Activated T-cell treated with anti-CD3 and anti-CD28 coated beads, Interleukin-2, amount 50 U/mL, for 72 hours (primary cell): Measurements from ENCODE around the gene RETREG2. TPM values are rescaled to one million over a fixed set of nuclear protein-coding genes. Genes with fewer than 3 reads are reported as not detected.

ENCODE experiments used
- ATAC-seq, 2 donors: fragments of 150-1000 bp; cut with Tn5 transposase; replicated peaks in 1 of 2; 2 replicates each; pipeline ENCODE4 v1.10.0; 2021; ENCODE audit warnings: moderate library complexity in 2 of 2, mild to moderate bottlenecking in 1 of 2
- DNase-seq, 2 donors: peaks; one replicate each; pipeline ENCODE4 v3.0.0; 2021 to 2022; ENCODE audit warnings: mixed read lengths in 1 of 2
- H3K27ac Mint-ChIP-seq: one replicate; pipeline ENCODE4 v1.8.0; 2022; ENCODE audit warnings: mild to moderate bottlenecking, moderate library complexity, mixed read lengths
- H3K27me3 Mint-ChIP-seq: one replicate; pipeline ENCODE4 v1.8.0; 2022; ENCODE audit warnings: low read depth, mixed read lengths
- H3K36me3 Mint-ChIP-seq, 2 donors: one replicate each; pipeline ENCODE4 v1.8.0; 2022; ENCODE audit warnings: mixed read lengths in 2 of 2, mild to moderate bottlenecking in 1 of 2; ENCODE audit not compliant: insufficient read depth in 2 of 2
- H3K4me1 Mint-ChIP-seq: one replicate; pipeline ENCODE4 v1.8.0; 2022; ENCODE audit warnings: low read depth, mixed read lengths
- H3K4me3 Mint-ChIP-seq, 2 donors: one replicate each; pipeline ENCODE4 v1.8.0; 2022; ENCODE audit warnings: mild to moderate bottlenecking in 2 of 2, mixed read lengths in 2 of 2, moderate library complexity in 2 of 2
- H3K9me3 Mint-ChIP-seq, 2 donors: one replicate each; pipeline ENCODE4 v1.8.0; 2022; ENCODE audit warnings: mixed read lengths in 2 of 2
- total RNA-seq, 2 donors: library from RNA; stranded (reverse); gene quantifications; one replicate each; pipeline ENCODE4 v1.2.3, GENCODE V29; 2022

The RETREG2 gene
- total RNA-seq, 2 donors from 2014 or later, result 53.7 to 66.8 TPM

DNA sequence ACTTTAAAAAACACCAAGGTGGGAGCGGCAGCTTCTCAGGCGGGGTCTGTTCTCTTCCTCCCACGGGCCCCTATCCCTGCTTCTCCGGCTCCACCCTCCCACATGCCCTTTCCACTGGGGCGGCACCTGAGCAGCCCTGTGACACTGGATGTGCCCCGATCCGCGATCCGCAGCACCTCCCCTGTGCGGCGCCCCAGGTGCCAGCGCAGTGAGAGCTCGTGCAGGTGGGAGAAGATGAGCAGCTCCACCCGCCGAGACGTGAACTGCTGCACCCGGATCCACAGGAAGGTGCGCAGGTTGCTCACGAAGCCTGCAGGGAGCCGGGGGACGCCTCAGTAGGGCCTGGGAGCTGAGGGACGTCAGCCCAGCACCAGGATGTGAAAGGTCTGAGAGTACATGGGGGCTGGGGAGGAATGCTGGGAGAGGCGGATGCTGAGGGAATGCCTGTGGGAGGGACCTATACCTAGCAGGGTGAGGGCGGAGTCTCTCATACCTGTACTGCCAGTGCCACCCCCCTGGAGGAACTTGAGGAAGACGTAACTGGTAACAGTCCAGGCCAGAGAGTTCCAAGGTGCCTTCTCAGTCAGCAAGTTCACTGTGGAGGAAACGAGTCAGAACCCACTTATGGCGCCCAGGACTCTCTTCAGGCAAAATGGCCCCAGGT, 37.9 kb downstream of the RETREG2 start:
- H3K4me3 Mint-ChIP-seq, result no peak overlapping the region
- ATAC-seq (no peak), DNase-seq (no peak)
- peaks cover 30% of the 10 kb centered on the region for H3K4me1 Mint-ChIP-seq
- no peak overlapping the region for H3K27ac Mint-ChIP-seq
- H3K27me3 Mint-ChIP-seq, result no peaks in the 10 kb centered on the region
- peaks cover 2 to 3% of the 10 kb centered on the region in 2 donors for H3K36me3 Mint-ChIP-seq
- no peaks in the 10 kb centered on the region for H3K9me3 Mint-ChIP-seq

DNA sequence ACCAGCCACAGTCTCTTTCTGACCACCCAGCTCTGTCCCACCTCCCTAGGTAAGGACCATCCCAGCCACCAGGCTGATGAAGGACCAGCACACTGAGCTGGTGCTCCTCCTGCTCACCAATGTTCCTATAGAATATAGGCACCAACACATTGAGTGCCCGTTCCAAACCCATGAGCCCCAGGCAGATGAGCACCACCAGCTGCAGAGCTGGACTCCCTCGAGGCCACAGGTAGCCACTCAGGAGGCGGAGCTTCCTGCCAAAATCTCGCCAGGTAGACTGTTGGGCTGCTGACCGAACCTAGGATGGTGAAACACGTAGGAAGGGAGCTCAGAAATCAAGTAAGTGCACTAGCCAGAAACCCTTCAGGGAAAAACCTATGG, 38.5 kb downstream of the RETREG2 start:
- Mint-ChIP-seq H3K9me3 (no peaks in the 10 kb centered on the region), H3K27me3 (no peaks in the 10 kb centered on the region), H3K36me3 (peaks cover 5% of the 10 kb centered on the region in 2 donors), H3K4me3 (peak overlapping the region in 1 of 2 donors; percentile 38), H3K27ac (peak overlapping the region; percentile 61), H3K4me1 (peaks cover 25% of the 10 kb centered on the region)
- DNase-seq (no peak), ATAC-seq (no peak)

- Mint-ChIP-seq H3K27ac (peak overlapping the region; percentile 77), H3K4me3 (peak overlapping the region; percentile 86 to 89), H3K9me3 (no peaks in the 10 kb centered on the region), H3K27me3 (no peaks in the 10 kb centered on the region), H3K4me1 (peaks cover 15% of the 10 kb centered on the region), H3K36me3 (peaks cover 6 to 7% of the 10 kb centered on the region in 2 donors)
- DNase-seq (no peak), ATAC-seq (peak; percentile 38 to 40)
Measured at GRCh38 chr2:219218217-219218731, 40.2 kb downstream of the RETREG2 start.

- peak within 1 kb of the TSS; percentile 77 for H3K27ac Mint-ChIP-seq
- peak within 1 kb of the TSS; percentile 86 to 89 for H3K4me3 Mint-ChIP-seq
- DNase-seq (peak; percentile 83 to 84), ATAC-seq (peak; percentile 75 to 77)
- H3K9me3 Mint-ChIP-seq, result no peaks in the 10 kb centered on the region
- peaks cover 15% of the 10 kb centered on the region for H3K4me1 Mint-ChIP-seq
- no peaks in the 10 kb centered on the region for H3K27me3 Mint-ChIP-seq
- H3K36me3 Mint-ChIP-seq, result peaks cover 10 to 13% of the 10 kb centered on the region in 2 donors
Measured at GRCh38 chr2:219218732-219219701, 40.9 kb downstream of the RETREG2 start, which contains the start of gene ABCB6. TSS of gene ABCB6 (minus strand) at chr2:219218958. CDS start at chr2:219218673, 285 bp downstream.

DNA sequence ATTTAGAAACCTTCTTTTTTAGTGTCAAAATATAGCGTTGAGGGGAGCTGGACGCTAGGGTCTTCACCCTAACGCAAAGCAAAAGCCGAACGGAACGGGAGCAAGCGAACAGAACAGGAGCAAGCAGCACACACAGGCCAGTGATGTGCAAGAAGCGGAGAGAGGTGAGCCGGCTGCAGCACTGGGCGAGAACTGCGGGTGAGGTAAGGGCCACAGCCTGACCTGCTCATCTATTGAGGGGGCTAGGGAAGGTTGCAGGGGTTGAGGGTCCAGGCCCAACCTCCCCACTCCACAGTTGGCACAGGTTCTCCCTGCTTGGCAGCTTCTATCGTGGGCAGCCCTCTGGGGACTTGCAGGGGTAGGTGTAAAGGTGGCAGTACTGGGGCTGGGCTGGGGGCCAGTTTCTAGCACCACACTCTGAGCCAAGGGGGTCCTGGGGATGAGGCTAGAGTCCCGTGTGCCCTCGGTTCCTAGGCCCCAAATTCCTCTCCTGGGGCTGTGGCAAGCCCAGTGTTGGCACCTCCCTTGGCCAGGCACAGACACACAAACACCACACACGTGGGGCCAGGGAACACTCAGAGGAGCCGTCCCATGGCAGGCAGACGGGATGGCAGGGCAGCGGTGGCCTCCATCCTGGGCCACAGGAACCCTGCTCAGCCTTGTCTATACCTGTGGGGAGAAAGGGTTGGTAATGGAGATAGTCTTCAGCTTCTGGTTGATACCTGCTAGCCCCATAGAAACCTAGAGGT, 41.9 kb downstream of the RETREG2 start:
- ATAC-seq, result no peak

DNA sequence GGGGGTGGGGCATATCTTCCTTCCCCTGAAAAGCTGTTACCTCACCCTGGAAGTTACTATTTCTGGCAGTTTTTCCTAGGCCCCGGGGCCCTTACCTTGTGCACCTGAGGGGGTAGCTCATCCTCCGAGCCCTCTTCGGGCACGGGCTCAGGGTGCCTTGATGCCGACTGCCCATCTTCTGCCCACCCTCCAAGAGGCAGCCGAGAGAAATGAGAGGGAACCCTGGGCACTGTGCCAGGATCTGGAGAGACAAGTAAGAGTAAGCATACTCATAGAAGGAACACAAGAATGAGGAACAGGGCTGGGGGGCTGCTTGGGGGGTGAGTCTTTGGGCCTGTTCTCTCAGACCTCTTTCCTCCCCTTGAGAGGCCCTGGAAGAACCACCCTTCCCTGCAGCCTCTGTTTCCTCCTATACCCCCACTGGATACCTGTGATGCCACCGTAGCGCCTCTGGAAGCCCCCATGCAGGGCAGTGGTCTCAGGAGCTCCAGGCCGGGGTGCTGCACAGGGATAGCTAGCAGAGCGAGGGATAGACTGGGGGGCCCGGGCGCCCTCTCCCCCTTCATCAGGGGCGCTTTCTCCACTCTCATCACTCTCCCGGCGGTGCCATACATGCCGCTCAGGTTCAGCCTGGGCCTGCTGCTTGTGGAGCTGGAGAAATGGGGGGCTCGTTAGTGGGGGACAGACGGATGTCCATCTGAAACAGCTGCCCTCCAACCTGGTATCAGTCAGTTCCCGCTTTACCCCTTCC, 42.8 kb downstream of the RETREG2 start:
- H3K9me3 Mint-ChIP-seq, result no peaks in the 10 kb centered on the region
- DNase-seq, result no peak

More for the DNA sequence above, 41.9 kb downstream of the RETREG2 start:
- Mint-ChIP-seq H3K27me3 (no peaks in the 10 kb centered on the region), H3K4me3 (peak overlapping the region in 1 of 2 donors; percentile 89), H3K36me3 (peaks cover 7 to 15% of the 10 kb centered on the region in 2 donors), H3K4me1 (peaks cover 15% of the 10 kb centered on the region), H3K9me3 (no peaks in the 10 kb centered on the region), H3K27ac (no peak overlapping the region)
- DNase-seq, result no peak

DNA sequence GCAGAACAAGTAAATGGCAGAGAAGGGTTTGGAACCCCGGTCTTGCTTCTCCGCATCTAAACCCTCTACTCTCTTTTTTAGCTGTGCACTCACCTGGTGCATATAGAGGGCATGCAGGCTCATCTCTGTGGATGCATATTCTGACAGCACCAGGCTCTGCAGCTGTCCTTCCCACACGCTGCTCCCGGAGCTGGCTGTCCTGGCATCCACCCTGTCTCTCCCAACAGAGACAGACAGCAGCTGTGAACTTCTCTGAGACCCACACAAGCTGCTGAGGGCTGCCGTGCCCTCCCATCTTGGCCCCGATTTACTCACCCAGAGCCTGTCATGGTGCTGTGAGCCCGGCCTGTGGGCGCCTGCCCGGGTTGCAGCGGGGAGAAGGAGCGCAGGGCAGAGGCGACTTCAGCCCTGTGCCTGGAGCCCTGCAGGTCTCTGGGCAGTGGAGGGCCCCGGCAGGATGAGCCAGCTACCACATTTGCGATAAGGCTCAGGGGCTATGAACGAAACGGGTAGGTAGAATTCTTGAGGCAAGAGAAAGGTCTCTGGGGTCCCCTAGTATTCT, 44.0 kb downstream of the RETREG2 start:
- no peaks in the 10 kb centered on the region for H3K27me3 Mint-ChIP-seq
- peaks cover 7 to 19% of the 10 kb centered on the region in 2 donors for H3K36me3 Mint-ChIP-seq
- DNase-seq, result no peak
- no peak for ATAC-seq
- H3K27ac Mint-ChIP-seq, result no peak overlapping the region
- H3K4me3 Mint-ChIP-seq, result no peak overlapping the region
- H3K9me3 Mint-ChIP-seq, result no peaks in the 10 kb centered on the region
- H3K4me1 Mint-ChIP-seq, result peaks cover 16% of the 10 kb centered on the region

More for the DNA sequence above, 42.8 kb downstream of the RETREG2 start:
- peaks cover 15% of the 10 kb centered on the region for H3K4me1 Mint-ChIP-seq
- no peaks in the 10 kb centered on the region for H3K27me3 Mint-ChIP-seq
- no peak for ATAC-seq
- no peak overlapping the region for H3K4me3 Mint-ChIP-seq
- no peak overlapping the region for H3K27ac Mint-ChIP-seq
- H3K36me3 Mint-ChIP-seq, result peaks cover 7 to 19% of the 10 kb centered on the region in 2 donors

- H3K36me3 Mint-ChIP-seq, result peaks cover 7 to 19% of the 10 kb centered on the region in 2 donors
- DNase-seq, result no peak
- H3K9me3 Mint-ChIP-seq, result no peaks in the 10 kb centered on the region
- no peaks in the 10 kb centered on the region for H3K27me3 Mint-ChIP-seq
- H3K27ac Mint-ChIP-seq, result no peak overlapping the region
- H3K4me1 Mint-ChIP-seq, result peaks cover 22% of the 10 kb centered on the region
- ATAC-seq, result no peak
- no peak overlapping the region for H3K4me3 Mint-ChIP-seq
Measured at GRCh38 chr2:219223831-219224610, 45.9 kb downstream of the RETREG2 start.

DNA sequence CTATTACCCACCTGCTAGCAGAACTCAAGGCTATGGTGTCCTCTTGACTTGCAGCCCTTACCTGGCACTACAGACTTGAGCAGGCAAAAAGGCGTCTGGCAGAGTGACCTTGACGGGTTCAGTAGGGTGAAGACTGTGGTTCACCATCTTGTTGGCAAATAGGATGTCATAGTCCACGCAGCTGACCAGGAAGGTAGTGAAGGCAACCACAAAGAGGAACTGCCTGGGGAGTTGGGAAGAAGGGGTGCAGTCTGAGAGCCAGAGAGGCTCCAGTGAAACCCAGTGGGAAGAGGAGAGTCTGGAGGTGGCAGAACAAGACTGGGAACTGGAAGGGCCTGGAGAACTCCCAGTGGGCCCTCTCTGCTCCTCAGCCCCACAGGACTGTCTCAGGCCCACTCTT, 47.3 kb downstream of the RETREG2 start:
- no peak overlapping the region for H3K4me3 Mint-ChIP-seq
- H3K27ac Mint-ChIP-seq, result no peak overlapping the region
- no peak for DNase-seq
- H3K9me3 Mint-ChIP-seq, result no peaks in the 10 kb centered on the region
- no peaks in the 10 kb centered on the region for H3K27me3 Mint-ChIP-seq
- H3K4me1 Mint-ChIP-seq, result peaks cover 23% of the 10 kb centered on the region
- no peak for ATAC-seq
- peaks cover 13 to 23% of the 10 kb centered on the region in 2 donors for H3K36me3 Mint-ChIP-seq

- Mint-ChIP-seq H3K27ac (peak overlapping the region; percentile 63), H3K9me3 (no peaks in the 10 kb centered on the region), H3K27me3 (no peaks in the 10 kb centered on the region), H3K36me3 (peaks cover 15 to 27% of the 10 kb centered on the region in 2 donors), H3K4me1 (peaks cover 47% of the 10 kb centered on the region), H3K4me3 (peak overlapping the region; percentile 83 to 89)
- ATAC-seq (no peak), DNase-seq (no peak)
Measured at GRCh38 chr2:219228041-219228910, 50.2 kb downstream of the RETREG2 start.
